Ishikawa (cell line): ENCODE measurements around the gene CATSPER3.

Source experiments
- CEBPB ChIP-seq: IDR thresholded peaks from 2 replicates; pipeline ENCODE4 v1.6.1; 2012
- CREB1 ChIP-seq: IDR thresholded peaks from 2 replicates; pipeline ENCODE4 v1.6.1; 2012; ENCODE audit warnings: low read depth
- EGR1 ChIP-seq: IDR thresholded peaks from 2 replicates; pipeline ENCODE4 v1.6.1; 2012
- EP300 ChIP-seq: IDR thresholded peaks from 2 replicates; pipeline ENCODE4 v1.6.1; 2012; ENCODE audit warnings: borderline replicate concordance
- FOXM1 ChIP-seq: IDR thresholded peaks from 2 replicates; pipeline ENCODE4 v1.6.1; 2012; ENCODE audit warnings: low read depth, borderline replicate concordance
- NFIC ChIP-seq: IDR thresholded peaks from 2 replicates; pipeline ENCODE4 v1.6.1; 2012
- RAD21 ChIP-seq: IDR thresholded peaks from 2 replicates; pipeline ENCODE4 v1.6.1; 2012; ENCODE audit warnings: low read depth
- TAF1 ChIP-seq: IDR thresholded peaks from 2 replicates; pipeline ENCODE4 v1.6.1; 2012; ENCODE audit warnings: low read depth, mild to moderate bottlenecking
- TCF12 ChIP-seq: IDR thresholded peaks from 2 replicates; pipeline ENCODE4 v1.6.1; 2012; ENCODE audit warnings: low read depth
- TEAD4 ChIP-seq: IDR thresholded peaks from 2 replicates; pipeline ENCODE4 v1.6.1; 2012
- YY1 ChIP-seq: IDR thresholded peaks from 2 replicates; pipeline ENCODE4 v1.6.1; 2012; ENCODE audit warnings: low read depth
- ZBTB7A ChIP-seq: IDR thresholded peaks from 2 replicates; pipeline ENCODE4 v1.6.1; 2012; ENCODE audit warnings: low read depth
- TF ChIP-seq, protein P1 (sequence below): IDR thresholded peaks from 2 replicates; pipeline ENCODE4 v1.6.1; 2012
- TF ChIP-seq, protein P2 (sequence below): IDR thresholded peaks from 2 replicates; pipeline ENCODE4 v1.6.1; 2012
- TF ChIP-seq, protein P3 (sequence below): IDR thresholded peaks from 2 replicates; pipeline ENCODE4 v1.6.1; 2012; ENCODE audit warnings: low read depth, mild to moderate bottlenecking

Gene CATSPER3

DNA sequence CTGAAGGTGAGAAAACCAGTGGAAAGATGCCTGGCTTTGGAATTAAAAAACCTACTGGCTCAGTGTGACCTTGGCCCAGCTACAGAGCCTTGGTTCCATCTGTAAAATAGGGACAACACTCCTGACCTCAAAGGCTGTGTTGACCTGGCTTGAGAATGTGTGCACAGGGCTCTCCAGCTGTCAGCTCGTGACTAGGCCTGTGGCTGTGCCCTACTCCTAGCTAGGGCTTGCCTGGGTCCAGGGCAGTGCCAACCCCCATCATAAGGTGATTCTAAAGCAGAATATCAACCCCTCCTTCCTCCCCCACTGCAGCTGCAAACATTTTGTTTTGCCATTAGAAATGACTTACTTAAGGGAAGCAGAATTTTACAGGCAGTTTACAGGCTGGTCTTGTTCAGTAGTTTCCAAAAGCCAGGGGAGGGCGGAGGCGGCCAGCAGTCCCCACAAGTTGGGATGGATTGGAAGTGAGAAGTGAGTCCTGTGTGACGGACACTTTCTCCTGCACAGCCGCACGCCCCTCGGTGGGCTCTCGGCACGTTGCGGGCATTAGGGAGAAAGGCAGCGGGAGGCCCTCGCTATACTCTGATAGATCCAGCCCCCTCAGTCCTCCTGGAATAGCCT, 59.0 kb downstream of the CATSPER3 start:
- no peak for TF ChIP-seq TAF1
- TF ChIP-seq, protein P1, sequence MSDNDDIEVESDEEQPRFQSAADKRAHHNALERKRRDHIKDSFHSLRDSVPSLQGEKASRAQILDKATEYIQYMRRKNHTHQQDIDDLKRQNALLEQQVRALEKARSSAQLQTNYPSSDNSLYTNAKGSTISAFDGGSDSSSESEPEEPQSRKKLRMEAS: no peak
- no peak for TF ChIP-seq CEBPB
- TF ChIP-seq FOXM1: no peak
- no peak for TF ChIP-seq NFIC
- TF ChIP-seq, protein P2, sequence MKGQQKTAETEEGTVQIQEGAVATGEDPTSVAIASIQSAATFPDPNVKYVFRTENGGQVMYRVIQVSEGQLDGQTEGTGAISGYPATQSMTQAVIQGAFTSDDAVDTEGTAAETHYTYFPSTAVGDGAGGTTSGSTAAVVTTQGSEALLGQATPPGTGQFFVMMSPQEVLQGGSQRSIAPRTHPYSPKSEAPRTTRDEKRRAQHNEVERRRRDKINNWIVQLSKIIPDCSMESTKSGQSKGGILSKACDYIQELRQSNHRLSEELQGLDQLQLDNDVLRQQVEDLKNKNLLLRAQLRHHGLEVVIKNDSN: no peak
- no peak for TF ChIP-seq YY1
- TF ChIP-seq TCF12: no peak
- TF ChIP-seq TEAD4: no peak
- TF ChIP-seq ZBTB7A: no peak
- TF ChIP-seq, protein P3, sequence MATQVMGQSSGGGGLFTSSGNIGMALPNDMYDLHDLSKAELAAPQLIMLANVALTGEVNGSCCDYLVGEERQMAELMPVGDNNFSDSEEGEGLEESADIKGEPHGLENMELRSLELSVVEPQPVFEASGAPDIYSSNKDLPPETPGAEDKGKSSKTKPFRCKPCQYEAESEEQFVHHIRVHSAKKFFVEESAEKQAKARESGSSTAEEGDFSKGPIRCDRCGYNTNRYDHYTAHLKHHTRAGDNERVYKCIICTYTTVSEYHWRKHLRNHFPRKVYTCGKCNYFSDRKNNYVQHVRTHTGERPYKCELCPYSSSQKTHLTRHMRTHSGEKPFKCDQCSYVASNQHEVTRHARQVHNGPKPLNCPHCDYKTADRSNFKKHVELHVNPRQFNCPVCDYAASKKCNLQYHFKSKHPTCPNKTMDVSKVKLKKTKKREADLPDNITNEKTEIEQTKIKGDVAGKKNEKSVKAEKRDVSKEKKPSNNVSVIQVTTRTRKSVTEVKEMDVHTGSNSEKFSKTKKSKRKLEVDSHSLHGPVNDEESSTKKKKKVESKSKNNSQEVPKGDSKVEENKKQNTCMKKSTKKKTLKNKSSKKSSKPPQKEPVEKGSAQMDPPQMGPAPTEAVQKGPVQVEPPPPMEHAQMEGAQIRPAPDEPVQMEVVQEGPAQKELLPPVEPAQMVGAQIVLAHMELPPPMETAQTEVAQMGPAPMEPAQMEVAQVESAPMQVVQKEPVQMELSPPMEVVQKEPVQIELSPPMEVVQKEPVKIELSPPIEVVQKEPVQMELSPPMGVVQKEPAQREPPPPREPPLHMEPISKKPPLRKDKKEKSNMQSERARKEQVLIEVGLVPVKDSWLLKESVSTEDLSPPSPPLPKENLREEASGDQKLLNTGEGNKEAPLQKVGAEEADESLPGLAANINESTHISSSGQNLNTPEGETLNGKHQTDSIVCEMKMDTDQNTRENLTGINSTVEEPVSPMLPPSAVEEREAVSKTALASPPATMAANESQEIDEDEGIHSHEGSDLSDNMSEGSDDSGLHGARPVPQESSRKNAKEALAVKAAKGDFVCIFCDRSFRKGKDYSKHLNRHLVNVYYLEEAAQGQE: no peak
- no peak for TF ChIP-seq CREB1

DNA sequence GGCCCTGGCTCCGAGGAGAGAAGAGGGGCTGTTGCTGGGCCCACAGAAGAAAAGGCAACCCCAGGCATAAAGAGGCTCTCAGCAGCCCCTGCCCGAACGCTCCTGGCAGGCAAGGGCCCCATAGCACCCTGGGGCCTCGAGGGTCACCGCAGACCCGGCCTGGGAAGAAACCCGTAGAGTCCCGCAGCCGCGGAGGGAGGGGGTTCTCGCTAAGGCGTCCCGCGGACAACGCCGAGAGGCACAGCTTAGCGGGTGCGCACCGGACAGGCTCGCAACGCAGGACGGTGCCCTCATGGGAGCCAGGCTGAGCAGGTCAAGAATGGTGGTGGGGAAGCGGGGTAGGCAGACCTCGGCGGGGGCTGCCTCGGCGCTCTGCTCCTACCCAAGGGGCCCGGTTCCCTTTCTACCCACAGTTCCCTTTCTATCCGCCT, 59.6 kb downstream of the CATSPER3 start:
- TF ChIP-seq TEAD4: no peak
- TF ChIP-seq TAF1: no peak
- TF ChIP-seq, protein P3: no peak
- no peak for TF ChIP-seq NFIC
- TF ChIP-seq FOXM1: no peak

DNA sequence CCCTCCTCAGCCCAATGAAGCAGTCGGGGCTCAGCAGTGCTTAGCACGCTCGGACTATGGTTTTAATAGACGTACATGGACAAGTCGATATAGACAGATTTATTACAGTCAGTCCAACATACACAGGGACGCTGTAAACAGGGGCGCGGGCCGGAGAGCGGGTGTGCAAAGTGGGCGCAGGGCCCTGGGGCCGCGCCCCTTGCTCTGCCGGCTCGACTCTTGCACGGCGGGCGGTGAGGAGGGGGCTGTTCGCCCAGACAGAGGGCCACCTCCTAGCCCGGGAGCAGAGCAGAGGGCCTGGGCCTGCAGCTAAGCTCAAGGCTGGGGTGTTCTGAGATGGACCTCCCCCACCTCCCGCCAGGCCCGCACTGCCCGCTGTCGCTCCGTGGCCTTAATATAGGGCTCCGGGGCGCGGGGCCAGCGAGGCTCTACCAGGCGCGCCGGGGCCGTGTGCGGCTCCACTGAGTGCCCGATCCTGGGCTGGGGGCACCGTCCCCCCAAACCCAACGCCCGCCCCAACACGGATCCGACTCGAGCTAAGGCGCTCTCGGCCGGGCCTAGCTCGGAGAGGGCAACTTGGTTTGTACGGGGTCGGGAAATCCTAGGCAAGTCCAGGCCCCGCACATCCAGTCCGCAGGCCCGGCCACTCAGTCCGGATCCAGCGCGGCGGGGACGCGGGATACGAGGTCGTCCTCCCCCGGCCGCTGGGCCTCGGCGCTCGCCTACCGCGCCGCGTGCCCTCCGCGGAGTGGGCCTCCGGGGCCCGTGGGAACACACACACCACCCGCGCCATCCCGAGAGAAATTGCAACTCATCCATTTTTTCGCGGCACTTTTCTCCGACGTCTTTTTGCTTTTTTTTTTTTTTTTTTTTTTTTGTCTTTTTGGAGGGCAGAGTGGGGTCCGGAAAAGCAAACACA, 60.2 kb downstream of the CATSPER3 start:
- TF ChIP-seq ZBTB7A: no peak
- TF ChIP-seq, protein P2: no peak
- no peak for TF ChIP-seq TEAD4
- no peak for TF ChIP-seq YY1
- no peak for TF ChIP-seq EP300
- TF ChIP-seq FOXM1: no peak
- no peak for TF ChIP-seq EGR1
- TF ChIP-seq TAF1: no peak
- TF ChIP-seq, protein P3: no peak
- TF ChIP-seq, protein P1: no peak
- TF ChIP-seq NFIC: no peak
- no peak for TF ChIP-seq CREB1
- no peak for TF ChIP-seq RAD21
- no peak for TF ChIP-seq CEBPB
- no peak for TF ChIP-seq TCF12
